ENCODE measurements around the gene NFE2L3. TPM values are rescaled to one million over a fixed set of nuclear protein-coding genes. Genes with fewer than 3 reads are reported as not detected.
"Not testable (repeated sequence)": the region's sequence is repeated elsewhere in the genome, so short reads cannot be mapped to it uniquely, and the experiment has no call there.

Gene NFE2L3
- total RNA-seq, 4 donors from 2014 or later: 37.9 to 59.1 (median 45.0) TPM

DNA sequence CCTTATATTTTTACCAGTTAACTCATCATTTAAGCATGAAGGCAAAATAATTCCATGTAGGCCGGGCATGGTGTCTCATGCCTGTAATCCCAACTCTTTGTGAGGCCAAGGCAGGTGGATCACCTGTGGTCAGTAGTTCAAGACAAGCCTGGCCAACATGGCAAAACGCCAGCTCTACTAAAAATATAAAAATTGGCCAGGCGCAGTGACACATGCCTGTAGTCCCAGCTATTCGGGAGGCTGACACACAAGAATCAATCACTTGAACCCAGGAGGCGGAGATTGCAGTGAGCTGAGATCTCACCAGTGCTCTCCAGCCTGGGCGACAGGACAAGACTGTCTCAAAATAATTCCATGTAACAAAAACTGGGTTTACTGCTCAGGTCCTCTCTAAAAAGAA lies 30.3 kb downstream of the NFE2L3 start:
- no peak for DNase-seq (ENCODE audit: low spot score in 2 of 2)
- 58 to 63% methylated on average over 6 of the region's 6 CpGs for WGBS, 2 donors
- TF ChIP-seq, protein P1, sequence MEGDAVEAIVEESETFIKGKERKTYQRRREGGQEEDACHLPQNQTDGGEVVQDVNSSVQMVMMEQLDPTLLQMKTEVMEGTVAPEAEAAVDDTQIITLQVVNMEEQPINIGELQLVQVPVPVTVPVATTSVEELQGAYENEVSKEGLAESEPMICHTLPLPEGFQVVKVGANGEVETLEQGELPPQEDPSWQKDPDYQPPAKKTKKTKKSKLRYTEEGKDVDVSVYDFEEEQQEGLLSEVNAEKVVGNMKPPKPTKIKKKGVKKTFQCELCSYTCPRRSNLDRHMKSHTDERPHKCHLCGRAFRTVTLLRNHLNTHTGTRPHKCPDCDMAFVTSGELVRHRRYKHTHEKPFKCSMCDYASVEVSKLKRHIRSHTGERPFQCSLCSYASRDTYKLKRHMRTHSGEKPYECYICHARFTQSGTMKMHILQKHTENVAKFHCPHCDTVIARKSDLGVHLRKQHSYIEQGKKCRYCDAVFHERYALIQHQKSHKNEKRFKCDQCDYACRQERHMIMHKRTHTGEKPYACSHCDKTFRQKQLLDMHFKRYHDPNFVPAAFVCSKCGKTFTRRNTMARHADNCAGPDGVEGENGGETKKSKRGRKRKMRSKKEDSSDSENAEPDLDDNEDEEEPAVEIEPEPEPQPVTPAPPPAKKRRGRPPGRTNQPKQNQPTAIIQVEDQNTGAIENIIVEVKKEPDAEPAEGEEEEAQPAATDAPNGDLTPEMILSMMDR (IDR thresholded peaks at IDR 0.05): no peak
- no peak for TF ChIP-seq POLR2A (IDR thresholded peaks at IDR 0.05)
- intact Hi-C loops (cut with DNase I; ENCODE audit: low total_unique reads): no loop called here
- no peak overlapping the region for H3K4me3 ChIP-seq (ENCODE audit: low read depth, poor library complexity, severe bottlenecking)

DNA sequence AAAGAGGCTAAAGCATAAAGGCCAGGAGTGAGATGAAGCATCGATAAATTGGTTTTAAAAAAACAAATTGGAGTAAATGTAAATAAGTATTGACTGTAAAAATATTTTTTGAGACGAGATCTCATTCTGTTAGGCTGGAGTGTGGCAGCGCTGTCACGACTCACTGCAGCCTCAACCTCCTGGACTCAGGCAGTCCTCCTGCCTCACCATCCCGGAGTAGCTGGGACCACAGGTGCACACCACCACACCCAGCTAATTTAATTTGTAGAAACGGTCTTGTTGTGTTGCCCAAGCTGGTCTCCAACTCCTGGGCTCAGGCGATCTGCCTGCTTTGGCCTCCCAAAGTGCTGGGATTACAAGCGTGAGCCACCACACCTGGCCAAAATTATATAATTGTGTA lies 30.7 kb downstream of the NFE2L3 start:
- WGBS, 2 donors: 77 to 82% methylated on average over 8 of the region's 8 CpGs
- intact Hi-C loops (cut with DNase I; ENCODE audit: low total_unique reads): no loop called here
- TF ChIP-seq, protein P1 (IDR thresholded peaks at IDR 0.05): no peak
- no peak for TF ChIP-seq POLR2A (IDR thresholded peaks at IDR 0.05)
- no peak overlapping the region for H3K4me3 ChIP-seq (ENCODE audit: low read depth, poor library complexity, severe bottlenecking)
- DNase-seq (ENCODE audit: low spot score in 2 of 2): no peak

DNA sequence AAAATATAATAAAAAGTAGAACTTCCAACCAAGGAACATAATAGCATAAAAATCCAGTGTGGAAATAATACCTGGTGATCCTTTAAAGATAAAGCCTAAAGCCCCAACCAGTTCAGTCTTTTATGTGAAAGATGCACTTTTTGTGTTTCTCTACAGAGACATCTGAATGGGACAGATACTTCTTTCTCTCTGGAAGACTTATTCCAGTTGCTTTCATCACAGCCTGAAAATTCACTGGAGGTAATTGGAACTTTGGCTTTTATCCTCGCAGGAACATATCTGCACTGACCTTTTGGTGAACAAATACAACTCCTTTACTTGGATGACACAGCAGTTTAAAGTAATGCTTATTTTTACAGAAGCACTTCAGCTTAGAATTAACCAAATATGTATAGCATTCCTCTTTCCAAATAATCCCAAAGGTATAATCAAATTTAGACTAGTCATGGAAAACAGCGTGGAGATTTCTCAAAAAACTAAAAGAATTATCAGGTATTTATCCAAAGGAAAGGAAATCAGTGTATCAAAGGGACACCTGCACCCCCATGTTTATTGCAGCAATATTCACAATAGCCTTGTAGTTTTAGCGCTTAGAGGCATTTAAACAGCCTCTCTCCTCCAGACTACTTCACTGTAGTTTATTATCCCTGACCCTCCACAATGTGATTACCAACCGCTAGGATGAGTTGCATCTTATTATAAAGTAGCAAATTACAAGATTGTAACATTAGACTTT lies 31.7 kb downstream of the NFE2L3 start:
- TF ChIP-seq, protein P1 (IDR thresholded peaks at IDR 0.05): no peak
- no peak for TF ChIP-seq POLR2A (IDR thresholded peaks at IDR 0.05)
- WGBS, 2 donors: 47 to 59% methylated on average over 4 of the region's 4 CpGs
- no peak overlapping the region for H3K4me3 ChIP-seq (ENCODE audit: low read depth, poor library complexity, severe bottlenecking)
- intact Hi-C loops (cut with DNase I; ENCODE audit: low total_unique reads): no loop called here
- no peak for DNase-seq (ENCODE audit: low spot score in 2 of 2)

DNA sequence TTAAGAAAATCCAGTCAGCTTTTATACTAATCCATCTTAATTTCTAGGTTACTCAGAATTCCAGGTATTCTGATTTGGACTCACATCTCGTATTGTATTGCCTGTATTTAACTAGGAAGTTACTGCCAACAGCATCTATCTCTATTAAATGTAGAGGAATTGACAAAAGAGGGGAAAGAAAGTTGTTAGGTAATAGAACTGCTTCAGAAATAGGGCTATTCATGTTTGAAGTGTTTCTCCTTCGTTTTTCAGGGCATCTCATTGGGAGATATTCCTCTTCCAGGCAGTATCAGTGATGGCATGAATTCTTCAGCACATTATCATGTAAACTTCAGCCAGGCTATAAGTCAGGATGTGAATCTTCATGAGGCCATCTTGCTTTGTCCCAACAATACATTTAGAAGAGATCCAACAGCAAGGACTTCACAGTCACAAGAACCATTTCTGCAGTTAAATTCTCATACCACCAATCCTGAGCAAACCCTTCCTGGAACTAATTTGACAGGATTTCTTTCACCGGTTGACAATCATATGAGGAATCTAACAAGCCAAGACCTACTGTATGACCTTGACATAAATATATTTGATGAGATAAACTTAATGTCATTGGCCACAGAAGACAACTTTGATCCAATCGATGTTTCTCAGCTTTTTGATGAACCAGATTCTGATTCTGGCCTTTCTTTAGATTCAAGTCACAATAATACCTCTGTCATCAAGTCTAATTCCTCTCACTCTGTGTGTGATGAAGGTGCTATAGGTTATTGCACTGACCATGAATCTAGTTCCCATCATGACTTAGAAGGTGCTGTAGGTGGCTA lies 32.5 kb downstream of the NFE2L3 start:
- WGBS, 2 donors: 57 to 66% methylated on average over 4 of the region's 4 CpGs
- intact Hi-C loops (cut with DNase I; ENCODE audit: low total_unique reads); H3K4me3 ChIP-seq (ENCODE audit: low read depth, poor library complexity, severe bottlenecking); DNase-seq (ENCODE audit: low spot score in 2 of 2): not testable (repeated sequence)

DNA sequence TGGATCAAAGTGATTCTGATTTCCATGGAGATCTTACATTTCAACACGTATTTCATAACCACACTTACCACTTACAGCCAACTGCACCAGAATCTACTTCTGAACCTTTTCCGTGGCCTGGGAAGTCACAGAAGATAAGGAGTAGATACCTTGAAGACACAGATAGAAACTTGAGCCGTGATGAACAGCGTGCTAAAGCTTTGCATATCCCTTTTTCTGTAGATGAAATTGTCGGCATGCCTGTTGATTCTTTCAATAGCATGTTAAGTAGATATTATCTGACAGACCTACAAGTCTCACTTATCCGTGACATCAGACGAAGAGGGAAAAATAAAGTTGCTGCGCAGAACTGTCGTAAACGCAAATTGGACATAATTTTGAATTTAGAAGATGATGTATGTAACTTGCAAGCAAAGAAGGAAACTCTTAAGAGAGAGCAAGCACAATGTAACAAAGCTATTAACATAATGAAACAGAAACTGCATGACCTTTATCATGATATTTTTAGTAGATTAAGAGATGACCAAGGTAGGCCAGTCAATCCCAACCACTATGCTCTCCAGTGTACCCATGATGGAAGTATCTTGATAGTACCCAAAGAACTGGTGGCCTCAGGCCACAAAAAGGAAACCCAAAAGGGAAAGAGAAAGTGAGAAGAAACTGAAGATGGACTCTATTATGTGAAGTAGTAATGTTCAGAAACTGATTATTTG lies 33.3 kb downstream of the NFE2L3 start:
- TF ChIP-seq, protein P1 (IDR thresholded peaks at IDR 0.05): no peak
- TF ChIP-seq POLR2A (IDR thresholded peaks at IDR 0.05): no peak
- no peak for DNase-seq (ENCODE audit: low spot score in 2 of 2)
- intact Hi-C loops (cut with DNase I; ENCODE audit: low total_unique reads): no loop called here
- WGBS, 2 donors: 91 to 92% methylated on average over 10 of the region's 10 CpGs
- H3K4me3 ChIP-seq (ENCODE audit: low read depth, poor library complexity, severe bottlenecking): no peak overlapping the region

DNA sequence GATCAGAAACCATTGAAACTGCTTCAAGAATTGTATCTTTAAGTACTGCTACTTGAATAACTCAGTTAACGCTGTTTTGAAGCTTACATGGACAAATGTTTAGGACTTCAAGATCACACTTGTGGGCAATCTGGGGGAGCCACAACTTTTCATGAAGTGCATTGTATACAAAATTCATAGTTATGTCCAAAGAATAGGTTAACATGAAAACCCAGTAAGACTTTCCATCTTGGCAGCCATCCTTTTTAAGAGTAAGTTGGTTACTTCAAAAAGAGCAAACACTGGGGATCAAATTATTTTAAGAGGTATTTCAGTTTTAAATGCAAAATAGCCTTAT lies 33.8 kb downstream of the NFE2L3 start:
- intact Hi-C loops (cut with DNase I; ENCODE audit: low total_unique reads): no loop called here
- DNase-seq (ENCODE audit: low spot score in 2 of 2): no peak
- TF ChIP-seq, protein P1 (IDR thresholded peaks at IDR 0.05): no peak
- TF ChIP-seq POLR2A (IDR thresholded peaks at IDR 0.05): no peak
- 95% methylated on average over 1 of the region's 1 CpG for WGBS, 2 donors
- H3K4me3 ChIP-seq (ENCODE audit: low read depth, poor library complexity, severe bottlenecking): no peak overlapping the region
